ENCODE data around the gene BLTP3A.
"Not testable (repeated sequence)": the region's sequence is repeated elsewhere in the genome, so short reads cannot be mapped to it uniquely, and the experiment has no call there.

BLTP3A gene

GRCh38 chr6:34793877-34794276 is 2.0 kb downstream of the BLTP3A start:
- H3K4me2 ChIP-seq (ENCODE audit: low read length): no peak overlapping the region
- no peaks in the 10 kb centered on the region for H3K27me3 ChIP-seq (ENCODE audit: control insufficient read depth, insufficient read depth, low read length)
- H3K36me3 ChIP-seq (ENCODE audit: insufficient read depth, low read length): no peaks in the 10 kb centered on the region
- no peak overlapping the region for H3K4me3 ChIP-seq (ENCODE audit: low read length)
- H3K9me3 ChIP-seq (replicated peaks; ENCODE audit: low read length): no peaks in the 10 kb centered on the region
- H3K4me1 ChIP-seq (ENCODE audit: control insufficient read depth, insufficient read depth, low read length): peaks cover 25% of the 10 kb centered on the region
- no peak overlapping the region for H3K9ac ChIP-seq (ENCODE audit: low read depth, low read length)

GRCh38 chr6:34795836-34796425 is 4.0 kb downstream of the BLTP3A start:
- Histone ChIP-seq H3K9me3 (replicated peaks; ENCODE audit: low read length) (no peaks in the 10 kb centered on the region), H3K4me2 (ENCODE audit: low read length) (no peak overlapping the region), H3K27me3 (ENCODE audit: control insufficient read depth, insufficient read depth, low read length) (no peaks in the 10 kb centered on the region), H3K4me1 (ENCODE audit: control insufficient read depth, insufficient read depth, low read length) (peaks cover 23% of the 10 kb centered on the region), H3K4me3 (ENCODE audit: low read length) (no peak overlapping the region), H3K36me3 (ENCODE audit: insufficient read depth, low read length) (no peaks in the 10 kb centered on the region), H3K9ac (ENCODE audit: low read depth, low read length) (no peak overlapping the region)

- Histone ChIP-seq H3K4me2 (ENCODE audit: low read length) (no peak overlapping the region), H3K9ac (ENCODE audit: low read depth, low read length) (no peak overlapping the region), H3K36me3 (ENCODE audit: insufficient read depth, low read length) (no peaks in the 10 kb centered on the region), H3K4me3 (ENCODE audit: low read length) (no peak overlapping the region), H3K4me1 (ENCODE audit: control insufficient read depth, insufficient read depth, low read length) (peaks cover 12% of the 10 kb centered on the region), H3K27me3 (ENCODE audit: control insufficient read depth, insufficient read depth, low read length) (no peaks in the 10 kb centered on the region), H3K9me3 (replicated peaks; ENCODE audit: low read length) (no peaks in the 10 kb centered on the region)
Observed at GRCh38 chr6:34798057-34798456, 6.2 kb downstream of the BLTP3A start.

- no peak overlapping the region for H3K4me2 ChIP-seq (ENCODE audit: low read length)
- H3K27me3 ChIP-seq (ENCODE audit: control insufficient read depth, insufficient read depth, low read length): no peaks in the 10 kb centered on the region
- H3K36me3 ChIP-seq (ENCODE audit: insufficient read depth, low read length): no peaks in the 10 kb centered on the region
- H3K4me3 ChIP-seq (ENCODE audit: low read length): no peak overlapping the region
- no peak overlapping the region for H3K9ac ChIP-seq (ENCODE audit: low read depth, low read length)
- H3K4me1 ChIP-seq (ENCODE audit: control insufficient read depth, insufficient read depth, low read length): peaks cover 8% of the 10 kb centered on the region
- no peaks in the 10 kb centered on the region for H3K9me3 ChIP-seq (replicated peaks; ENCODE audit: low read length)
Observed at GRCh38 chr6:34799547-34799946, 7.7 kb downstream of the BLTP3A start.

GRCh38 chr6:34804543-34804942 is 12.7 kb downstream of the BLTP3A start:
- Histone ChIP-seq H3K9ac (ENCODE audit: low read depth, low read length) (no peak overlapping the region), H3K27me3 (ENCODE audit: control insufficient read depth, insufficient read depth, low read length) (no peaks in the 10 kb centered on the region), H3K4me2 (ENCODE audit: low read length) (no peak overlapping the region), H3K36me3 (ENCODE audit: insufficient read depth, low read length) (no peaks in the 10 kb centered on the region), H3K4me1 (ENCODE audit: control insufficient read depth, insufficient read depth, low read length) (no peaks in the 10 kb centered on the region), H3K9me3 (replicated peaks; ENCODE audit: low read length) (no peaks in the 10 kb centered on the region), H3K4me3 (ENCODE audit: low read length) (no peak overlapping the region)

- not testable (repeated sequence) for H3K4me1 ChIP-seq (ENCODE audit: control insufficient read depth, insufficient read depth, low read length)
Observed at GRCh38 chr6:34805074-34805473, 13.2 kb downstream of the BLTP3A start.

GRCh38 chr6:34806738-34807453 is 15.0 kb downstream of the BLTP3A start:
- H3K27me3 ChIP-seq (ENCODE audit: control insufficient read depth, insufficient read depth, low read length): no peaks in the 10 kb centered on the region
- no peak overlapping the region for H3K4me2 ChIP-seq (ENCODE audit: low read length)
- H3K9ac ChIP-seq (ENCODE audit: low read depth, low read length): no peak overlapping the region
- H3K9me3 ChIP-seq (replicated peaks; ENCODE audit: low read length): no peaks in the 10 kb centered on the region
- no peaks in the 10 kb centered on the region for H3K36me3 ChIP-seq (ENCODE audit: insufficient read depth, low read length)
- peaks cover 5% of the 10 kb centered on the region for H3K4me1 ChIP-seq (ENCODE audit: control insufficient read depth, insufficient read depth, low read length)
- H3K4me3 ChIP-seq (ENCODE audit: low read length): no peak overlapping the region

More at GRCh38 chr6:34805074-34805473, 13.2 kb downstream of the BLTP3A start:
- not testable (repeated sequence) for H3K9me3 ChIP-seq (replicated peaks; ENCODE audit: low read length); H3K9ac ChIP-seq (ENCODE audit: low read depth, low read length); H3K4me3 ChIP-seq (ENCODE audit: low read length); H3K27me3 ChIP-seq (ENCODE audit: control insufficient read depth, insufficient read depth, low read length); H3K4me2 ChIP-seq (ENCODE audit: low read length); H3K36me3 ChIP-seq (ENCODE audit: insufficient read depth, low read length)

- not testable (repeated sequence) for H3K27me3 ChIP-seq (ENCODE audit: control insufficient read depth, insufficient read depth, low read length); H3K4me2 ChIP-seq (ENCODE audit: low read length)
Observed at GRCh38 chr6:34808473-34808872, 16.6 kb downstream of the BLTP3A start.

GRCh38 chr6:34809419-34809818 is 17.5 kb downstream of the BLTP3A start:
- H3K9ac ChIP-seq (ENCODE audit: low read depth, low read length); H3K27me3 ChIP-seq (ENCODE audit: control insufficient read depth, insufficient read depth, low read length); H3K4me2 ChIP-seq (ENCODE audit: low read length); H3K9me3 ChIP-seq (replicated peaks; ENCODE audit: low read length); H3K4me1 ChIP-seq (ENCODE audit: control insufficient read depth, insufficient read depth, low read length); H3K36me3 ChIP-seq (ENCODE audit: insufficient read depth, low read length); H3K4me3 ChIP-seq (ENCODE audit: low read length): not testable (repeated sequence)

More at GRCh38 chr6:34808473-34808872, 16.6 kb downstream of the BLTP3A start:
- not testable (repeated sequence) for H3K4me3 ChIP-seq (ENCODE audit: low read length); H3K36me3 ChIP-seq (ENCODE audit: insufficient read depth, low read length); H3K9ac ChIP-seq (ENCODE audit: low read depth, low read length); H3K4me1 ChIP-seq (ENCODE audit: control insufficient read depth, insufficient read depth, low read length); H3K9me3 ChIP-seq (replicated peaks; ENCODE audit: low read length)

GRCh38 chr6:34810017-34810882 is 18.4 kb downstream of the BLTP3A start:
- Histone ChIP-seq H3K9ac (ENCODE audit: low read depth, low read length) (no peak overlapping the region), H3K4me3 (ENCODE audit: low read length) (no peak overlapping the region), H3K27me3 (ENCODE audit: control insufficient read depth, insufficient read depth, low read length) (no peaks in the 10 kb centered on the region), H3K9me3 (replicated peaks; ENCODE audit: low read length) (no peaks in the 10 kb centered on the region), H3K4me2 (ENCODE audit: low read length) (no peak overlapping the region), H3K4me1 (ENCODE audit: control insufficient read depth, insufficient read depth, low read length) (peaks cover 5% of the 10 kb centered on the region), H3K36me3 (ENCODE audit: insufficient read depth, low read length) (no peaks in the 10 kb centered on the region)

- Histone ChIP-seq H3K9me3 (replicated peaks; ENCODE audit: low read length) (no peaks in the 10 kb centered on the region), H3K4me3 (ENCODE audit: low read length) (no peak overlapping the region), H3K4me1 (ENCODE audit: control insufficient read depth, insufficient read depth, low read length) (peaks cover 5% of the 10 kb centered on the region), H3K9ac (ENCODE audit: low read depth, low read length) (no peak overlapping the region), H3K4me2 (ENCODE audit: low read length) (no peak overlapping the region), H3K27me3 (ENCODE audit: control insufficient read depth, insufficient read depth, low read length) (no peaks in the 10 kb centered on the region), H3K36me3 (ENCODE audit: insufficient read depth, low read length) (no peaks in the 10 kb centered on the region)
Observed at GRCh38 chr6:34810936-34811632, 19.2 kb downstream of the BLTP3A start.

All from skeletal muscle satellite cell (primary cell).